Glomerular visceral epithelial cell (primary cell): ENCODE data around the gene CHRD.
"Not testable (repeated sequence)": the region's sequence is repeated elsewhere in the genome, so short reads cannot be mapped to it uniquely, and the experiment has no call there.

Experiments
- DNase-seq: peaks from one replicate; pipeline ENCODE4 v3.0.0-alpha.2; 2016; ENCODE audit errors: extremely low spot score

Gene CHRD

DNA sequence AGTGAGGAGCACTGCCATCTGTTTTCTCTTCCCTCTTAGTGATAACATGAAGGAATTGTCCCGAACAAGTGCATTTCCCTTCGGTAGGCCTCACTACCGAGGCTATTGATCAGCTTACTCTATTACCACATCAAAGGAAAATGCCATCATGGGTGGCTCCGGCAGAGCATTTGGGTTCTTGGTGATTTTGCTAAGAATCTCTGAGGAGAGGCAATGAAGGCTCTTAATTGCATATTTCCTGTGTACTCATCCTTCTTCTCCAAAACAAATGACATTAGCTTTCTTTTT is 35.3 kb downstream of the CHRD start:
- DNase-seq, result no peak

DNA sequence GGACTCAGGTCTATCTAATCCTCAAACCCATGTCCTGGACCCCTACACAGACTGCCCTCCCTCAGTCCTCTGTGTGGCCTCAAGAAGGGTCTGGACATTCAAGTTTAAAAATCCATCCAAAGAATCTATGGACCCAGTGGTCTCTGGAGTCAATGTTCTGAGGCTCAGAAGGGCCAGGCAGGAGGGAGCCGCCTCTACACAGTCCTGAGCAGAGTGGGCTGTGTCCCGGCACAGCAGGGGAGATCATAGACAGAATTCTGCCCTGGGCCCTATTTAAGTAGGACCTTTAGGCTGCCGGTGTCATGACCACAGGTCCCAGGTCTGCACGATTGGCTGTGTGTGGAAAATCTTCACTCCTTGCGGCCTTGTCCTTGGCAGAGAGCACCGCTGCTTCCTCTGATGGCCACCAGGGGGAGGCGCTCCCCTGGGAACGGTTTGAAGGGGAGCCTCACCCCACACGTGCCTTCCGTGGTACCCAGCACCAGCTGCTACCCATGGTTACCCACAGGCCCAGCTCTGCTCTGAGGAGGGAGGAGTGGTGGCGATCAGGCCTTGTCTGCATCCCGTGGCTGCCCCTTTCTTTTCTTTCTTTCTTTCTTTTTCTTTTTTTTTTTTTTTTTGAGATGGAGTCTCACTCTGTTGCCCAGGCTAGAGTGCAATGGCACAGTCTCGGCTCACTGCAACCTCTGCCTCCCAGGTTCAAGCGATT is 37.9 kb downstream of the CHRD start:
- DNase-seq, result peak; percentile 45

DNA sequence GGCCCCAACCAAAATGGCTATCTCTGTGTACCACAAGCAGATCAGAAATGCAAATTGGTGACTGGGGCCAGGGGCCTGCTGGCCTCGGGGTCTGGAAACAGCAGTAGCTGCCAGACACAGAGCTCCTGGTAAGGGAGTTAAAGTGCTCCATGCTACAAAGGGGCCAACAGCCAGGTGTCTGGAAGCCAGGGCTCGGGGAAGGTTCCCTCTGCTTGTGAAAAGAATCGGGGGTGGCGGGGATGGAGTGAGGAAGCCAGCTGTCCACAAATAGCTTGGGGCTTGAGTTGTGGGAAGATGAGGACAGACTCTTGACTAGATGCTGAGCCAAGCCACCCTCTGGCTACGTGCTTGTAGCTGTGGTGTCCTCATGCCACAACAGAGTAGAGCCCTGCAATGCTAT is 39.3 kb downstream of the CHRD start:
- no peak for DNase-seq

DNA sequence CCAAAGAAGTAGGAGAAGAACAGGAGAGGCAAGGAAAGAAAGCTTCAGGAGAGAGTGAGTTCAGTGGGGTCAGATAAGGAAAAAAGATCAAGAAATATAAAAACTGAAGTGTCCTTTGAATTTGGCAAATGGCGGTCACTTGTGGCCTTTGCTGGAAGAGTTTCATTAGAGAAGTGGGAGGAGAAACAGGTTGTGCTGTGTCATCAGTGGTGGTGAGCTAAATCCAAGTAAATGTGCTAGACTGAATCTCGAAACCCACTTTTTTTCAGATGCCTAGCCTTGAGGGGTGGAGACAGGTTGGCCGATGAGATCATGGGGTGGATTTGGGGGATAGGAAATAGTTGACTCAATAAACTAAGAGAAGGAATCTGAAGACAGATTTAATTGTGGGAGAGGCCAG is 43.7 kb downstream of the CHRD start:
- no peak for DNase-seq

DNA sequence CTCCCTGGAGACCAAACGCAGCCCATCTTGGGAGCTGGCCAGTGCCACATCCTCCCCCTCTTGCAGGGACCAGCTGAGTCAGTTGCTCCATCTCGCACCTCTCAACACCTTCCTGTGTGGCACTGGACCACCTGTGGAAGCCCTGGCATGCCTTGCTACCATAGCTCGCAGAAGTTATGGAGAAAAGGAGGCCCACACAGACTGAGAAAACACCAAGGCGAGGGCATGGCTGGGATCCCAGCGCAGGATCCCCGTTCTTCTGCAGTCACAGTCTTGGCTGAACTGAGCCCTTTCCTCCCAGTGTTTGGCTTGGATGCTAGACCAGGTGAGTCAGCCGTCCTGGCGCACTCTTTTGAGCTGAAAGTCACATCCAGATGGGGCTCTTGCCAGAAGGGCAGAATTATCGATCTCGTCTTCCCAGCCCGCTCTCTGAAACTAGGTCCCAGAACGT is 46.9 kb downstream of the CHRD start:
- DNase-seq, result no peak

DNA sequence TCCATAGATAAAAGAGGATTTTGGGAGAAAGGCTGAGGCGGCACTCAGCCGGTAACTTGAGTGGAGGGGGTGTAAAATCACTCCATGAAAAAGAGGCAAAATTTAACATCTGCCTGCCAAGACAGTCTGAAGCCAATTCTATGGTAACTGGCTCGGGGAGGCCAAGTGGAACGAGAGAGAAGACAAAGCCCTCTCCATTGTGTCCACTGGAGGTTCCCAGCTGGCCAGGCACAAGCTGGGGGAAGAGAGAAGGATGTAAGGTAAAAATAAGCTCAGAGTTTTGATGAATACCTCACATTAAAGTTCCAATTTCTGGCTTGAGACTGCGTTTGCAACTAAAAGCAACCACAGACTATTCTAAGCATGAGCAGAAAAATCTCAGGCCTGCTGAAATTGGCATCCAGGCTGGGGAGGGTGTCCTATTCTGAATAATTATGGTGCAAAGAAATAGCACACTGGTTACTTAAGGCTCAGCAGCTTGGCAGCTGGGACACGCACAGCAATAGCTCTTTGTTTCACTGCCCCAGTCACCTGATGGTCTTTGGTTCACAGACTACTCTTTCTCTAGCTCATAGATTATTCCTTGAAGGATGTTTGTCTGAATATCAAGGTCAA is 48.8 kb downstream of the CHRD start:
- DNase-seq, result no peak

DNA sequence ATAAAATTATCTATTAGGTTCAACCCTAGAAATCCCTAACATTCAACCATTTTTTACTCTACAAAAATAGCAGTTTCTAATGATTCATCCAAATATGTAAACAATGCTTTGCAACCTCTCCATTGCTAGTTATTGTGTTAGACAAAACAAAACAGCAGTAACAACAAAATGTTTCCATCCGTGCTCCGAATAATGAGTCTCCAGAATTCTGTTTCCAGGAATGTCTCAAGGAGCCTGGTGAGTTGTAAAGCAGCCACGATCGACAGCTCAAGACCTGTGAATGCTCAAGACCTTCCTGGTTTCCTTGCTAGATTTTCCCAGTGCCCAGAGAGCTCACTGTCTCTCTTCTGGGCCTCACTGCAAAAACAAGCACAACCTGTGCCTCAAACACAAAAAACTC is 49.9 kb downstream of the CHRD start:
- DNase-seq, result no peak

DNA sequence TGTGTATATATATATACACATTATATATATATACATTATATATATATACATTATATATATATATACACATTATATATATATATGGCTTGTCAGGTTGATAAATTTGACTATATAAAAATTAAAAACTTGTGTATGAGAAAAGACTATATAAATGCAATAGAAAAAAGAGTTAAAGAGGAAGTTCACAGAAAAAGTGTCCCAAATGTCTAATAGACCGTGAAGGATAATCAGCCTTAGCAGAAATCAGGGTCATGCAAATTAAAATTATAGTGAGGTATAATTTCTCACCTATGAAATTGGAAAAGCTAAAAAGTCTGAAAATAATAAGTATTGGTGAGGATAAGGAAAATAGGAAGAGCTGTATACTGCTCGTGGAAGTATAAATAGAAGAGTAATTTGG is 51.1 kb downstream of the CHRD start:
- DNase-seq, result no peak

DNA sequence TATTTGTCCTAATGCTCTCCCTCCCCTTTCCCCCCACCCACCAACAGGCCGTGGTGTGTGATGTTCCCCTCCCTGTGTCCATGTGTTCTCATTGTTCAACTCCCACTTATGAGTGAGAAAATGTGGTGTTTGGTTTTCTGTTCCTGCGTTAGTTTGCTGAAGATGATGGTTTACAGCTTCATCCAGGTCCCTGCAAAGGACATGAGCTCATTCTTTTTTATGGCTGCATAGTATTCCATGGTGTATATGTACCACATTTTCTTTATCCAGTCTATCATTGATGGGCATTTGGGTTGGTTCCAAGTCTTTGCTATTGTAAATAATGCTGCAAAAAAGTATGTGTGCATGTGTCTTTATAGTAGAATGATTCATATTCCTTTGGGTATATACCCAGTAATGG is 53.3 kb downstream of the CHRD start:
- not testable (repeated sequence) for DNase-seq

DNA sequence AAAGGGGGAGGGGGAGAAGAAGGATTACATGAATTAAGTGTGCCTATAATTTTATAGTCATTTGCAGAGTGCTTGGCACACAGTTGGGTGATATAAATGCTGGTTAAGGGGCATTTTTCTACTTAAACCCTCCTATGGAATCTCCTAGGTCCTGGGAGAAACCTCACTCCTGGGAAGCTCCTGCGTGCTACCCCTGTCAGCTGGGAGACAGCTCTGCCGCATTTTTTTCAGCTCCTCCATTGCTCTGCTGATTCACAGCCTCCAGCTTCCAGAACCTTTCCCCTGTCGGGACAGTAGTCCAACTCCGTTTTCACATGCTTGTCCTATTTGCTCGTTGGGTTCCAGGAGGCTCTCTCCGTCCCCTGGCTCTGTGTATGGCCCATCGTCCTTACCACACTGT is 59.2 kb downstream of the CHRD start:
- no peak for DNase-seq
